ENCODE data around the gene RANBP3.

DNA sequence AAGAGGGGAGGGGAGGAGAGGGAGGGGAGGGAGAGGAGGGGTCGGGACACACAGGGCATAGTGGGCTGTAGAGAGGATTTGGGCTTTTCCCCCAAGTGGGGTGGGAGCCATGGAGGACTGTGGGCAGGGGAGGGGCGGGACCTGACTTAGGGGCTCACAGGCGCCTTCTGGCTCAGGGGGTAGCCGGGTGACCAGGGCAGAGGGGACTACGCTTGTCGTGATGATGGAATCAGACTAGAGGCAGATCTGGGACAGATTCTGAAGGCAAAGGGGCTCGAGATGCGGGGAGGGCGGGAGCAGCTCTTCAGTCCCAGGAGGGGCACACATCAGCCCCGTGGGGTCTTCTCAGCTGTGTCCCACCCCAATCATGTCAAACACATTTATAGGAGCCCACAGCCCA, 87.8 kb downstream of the RANBP3 start:
- TF ChIP-seq POLR2A (IDR thresholded peaks at IDR 0.05) (no peak), CTCF (IDR thresholded peaks at IDR 0.05) (no peak)

Data from adrenal gland (tissue), 5 donors.